SKM-1 (cell line): Measurements from ENCODE around the gene ZNF665.
"Not testable (repeated sequence)": the region's sequence is repeated elsewhere in the genome, so short reads cannot be mapped to it uniquely, and the experiment has no call there.

Source experiments
- DNase-seq: peaks from one replicate; lab custom pipeline; 2025; ENCODE audit not compliant: unreplicated experiment; lab: John Stamatoyannopoulos, UW

ZNF665 gene

GRCh38 chr19:53158119-53158656, 35.0 kb downstream of the ZNF665 start:
- DNase-seq, result no peak

DNA sequence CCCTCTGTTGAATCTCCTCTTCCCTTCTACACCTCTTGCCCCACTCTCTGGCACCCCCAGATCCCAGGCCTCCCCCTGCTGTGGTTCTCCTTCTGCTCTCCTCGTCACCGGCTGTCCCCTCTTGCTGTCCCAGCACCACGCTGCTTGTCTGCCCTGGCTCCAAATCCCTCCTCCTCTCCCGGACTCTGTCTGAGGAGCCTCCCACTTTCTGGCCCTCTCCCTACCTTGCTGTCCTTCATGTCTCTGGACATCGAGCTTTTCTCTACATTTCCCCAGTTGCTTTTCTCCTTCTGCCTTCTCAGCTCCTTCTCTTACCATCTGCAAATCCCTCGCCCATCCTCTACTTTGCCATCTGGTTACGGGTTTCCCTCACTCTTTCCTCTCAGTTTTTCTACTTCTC, 35.5 kb downstream of the ZNF665 start:
- no peak for DNase-seq

GRCh38 chr19:53156850-53157249, 36.3 kb downstream of the ZNF665 start:
- no peak for DNase-seq

- DNase-seq, result no peak
These were observed 45.5 kb downstream of the ZNF665 start for GRCh38 chr19:53147645-53148044.

DNA sequence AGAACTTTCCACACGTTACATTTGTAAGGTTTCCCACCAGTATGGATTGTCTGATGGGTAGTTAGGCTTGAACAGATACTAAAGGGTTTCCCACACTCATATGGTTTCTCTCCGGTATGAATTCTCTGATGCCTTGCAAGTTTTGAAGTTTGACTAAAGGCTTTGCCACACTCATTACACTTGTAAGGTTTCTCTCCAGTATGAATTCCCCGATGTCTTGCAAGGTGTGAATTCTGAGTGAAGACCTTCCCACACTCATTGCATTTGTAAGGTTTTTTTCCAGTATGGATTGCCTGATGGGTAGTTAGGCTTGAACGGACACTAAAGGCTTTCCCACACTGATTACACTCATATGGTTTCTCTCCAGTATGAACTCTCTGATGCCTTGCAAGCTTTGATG, 52.8 kb downstream of the ZNF665 start:
- DNase-seq, result no peak

DNA sequence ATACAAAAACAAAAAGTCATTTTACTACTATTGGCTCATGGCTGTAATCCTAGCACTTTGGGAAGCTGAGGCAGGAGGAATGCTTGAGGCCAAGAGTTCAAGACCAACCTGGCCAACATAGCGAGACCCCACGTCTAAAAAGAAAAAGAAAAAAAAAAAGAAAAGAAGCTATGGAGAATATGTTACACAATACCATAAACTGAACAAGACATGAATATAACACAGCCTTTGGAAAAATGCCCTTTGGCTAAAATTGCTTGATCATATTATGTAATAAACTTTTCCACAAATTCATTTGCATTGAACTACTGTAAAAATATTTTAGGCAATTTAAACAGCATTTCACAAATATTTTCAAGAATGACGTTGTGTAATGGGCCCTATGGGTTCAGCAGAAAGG, 56.7 kb downstream of the ZNF665 start:
- no peak for DNase-seq

DNA sequence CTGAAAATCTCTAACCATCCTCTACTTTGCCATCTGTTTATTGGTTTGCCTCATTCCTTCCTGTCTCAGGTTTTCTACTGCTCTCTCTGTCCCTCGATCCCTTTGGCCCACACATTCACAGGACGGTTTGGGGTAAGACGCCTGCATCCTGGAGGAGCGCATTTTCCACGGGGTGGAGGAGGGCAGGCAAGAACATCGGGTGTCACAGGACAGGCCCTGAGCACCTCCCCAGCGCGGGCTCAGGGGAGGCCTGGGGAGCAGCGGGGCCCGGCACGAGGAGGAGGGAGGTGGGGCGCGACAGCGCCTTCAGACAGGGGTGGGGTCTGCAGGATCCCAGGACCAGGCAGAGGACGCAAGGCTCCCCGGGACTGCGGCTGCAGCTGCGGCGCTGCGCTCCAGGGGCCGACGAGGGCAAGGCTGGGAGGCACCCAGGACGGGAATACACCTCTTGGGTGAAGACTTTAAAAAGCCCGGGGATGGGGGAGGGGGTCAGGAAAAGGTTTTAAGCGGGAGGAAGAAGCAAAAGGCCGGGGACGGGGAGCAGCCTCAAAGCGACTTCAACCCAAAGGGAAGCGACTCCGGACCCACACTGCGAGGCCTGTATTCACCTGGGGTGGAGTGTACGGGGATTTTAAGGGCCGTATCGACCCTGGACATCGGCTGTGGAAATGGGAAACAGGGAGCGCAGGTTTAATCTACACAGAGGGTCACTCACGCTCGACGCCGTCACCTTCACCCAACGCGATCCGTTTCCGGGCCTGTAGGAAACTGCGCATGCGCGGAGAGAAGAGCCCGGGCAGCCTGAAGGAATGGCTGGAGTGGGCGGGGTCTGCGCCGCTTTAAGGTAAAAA, 60.8 kb downstream of the ZNF665 start, which contains the start of gene ZNF415:
Gene ZNF415, minus strand, starts transcription at position 770 of the 851 bp plus-strand sequence. CDS start 10,234 bp downstream, outside the sequence.
- DNase-seq, result no peak

- no peak for DNase-seq
These were observed 61.4 kb downstream of the ZNF665 start for GRCh38 chr19:53131727-53132126.

DNA sequence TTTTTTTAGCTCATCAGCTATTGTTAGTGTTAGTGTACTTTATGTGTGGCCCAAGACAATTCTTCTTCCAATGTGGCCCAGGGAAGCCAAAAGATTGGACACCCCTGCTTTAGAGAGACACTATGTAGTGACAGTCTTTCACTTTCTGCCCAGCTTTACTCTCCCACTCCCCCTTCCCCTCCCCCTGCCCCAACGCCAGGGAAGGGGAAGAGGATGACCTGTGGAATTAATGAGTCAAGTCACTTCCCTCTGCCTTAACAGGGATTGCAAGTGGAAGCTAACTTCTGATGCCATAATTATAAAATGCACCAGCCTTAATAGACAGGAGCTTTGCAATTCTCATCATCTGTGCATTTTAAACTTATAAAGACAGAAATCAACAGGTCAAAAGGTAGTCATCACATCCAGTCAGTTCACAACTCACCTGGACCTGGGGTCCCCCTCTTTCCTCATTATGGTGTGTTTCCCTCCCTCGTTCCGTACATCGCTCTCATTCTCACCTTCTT, 62.0 kb downstream of the ZNF665 start:
- no peak for DNase-seq

DNA sequence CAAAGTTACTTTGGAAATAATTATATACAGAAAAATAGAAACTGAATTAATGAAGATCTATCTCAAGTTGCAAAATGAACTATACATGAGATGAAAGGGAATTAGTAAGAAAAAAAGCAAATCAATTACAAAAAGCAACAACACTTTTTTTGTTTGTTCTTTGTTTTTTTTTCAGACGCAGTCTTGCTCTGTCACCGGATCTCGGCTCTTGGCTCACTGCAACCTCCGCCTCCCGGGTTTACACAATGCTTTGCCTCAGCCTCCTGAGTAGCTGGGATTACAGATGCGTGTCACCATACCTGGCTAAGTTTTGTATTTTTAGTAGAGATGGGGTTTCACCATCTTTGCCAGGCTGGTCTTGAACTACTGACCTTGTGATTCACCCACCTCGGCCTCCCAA, 62.7 kb downstream of the ZNF665 start:
- no peak for DNase-seq

DNA sequence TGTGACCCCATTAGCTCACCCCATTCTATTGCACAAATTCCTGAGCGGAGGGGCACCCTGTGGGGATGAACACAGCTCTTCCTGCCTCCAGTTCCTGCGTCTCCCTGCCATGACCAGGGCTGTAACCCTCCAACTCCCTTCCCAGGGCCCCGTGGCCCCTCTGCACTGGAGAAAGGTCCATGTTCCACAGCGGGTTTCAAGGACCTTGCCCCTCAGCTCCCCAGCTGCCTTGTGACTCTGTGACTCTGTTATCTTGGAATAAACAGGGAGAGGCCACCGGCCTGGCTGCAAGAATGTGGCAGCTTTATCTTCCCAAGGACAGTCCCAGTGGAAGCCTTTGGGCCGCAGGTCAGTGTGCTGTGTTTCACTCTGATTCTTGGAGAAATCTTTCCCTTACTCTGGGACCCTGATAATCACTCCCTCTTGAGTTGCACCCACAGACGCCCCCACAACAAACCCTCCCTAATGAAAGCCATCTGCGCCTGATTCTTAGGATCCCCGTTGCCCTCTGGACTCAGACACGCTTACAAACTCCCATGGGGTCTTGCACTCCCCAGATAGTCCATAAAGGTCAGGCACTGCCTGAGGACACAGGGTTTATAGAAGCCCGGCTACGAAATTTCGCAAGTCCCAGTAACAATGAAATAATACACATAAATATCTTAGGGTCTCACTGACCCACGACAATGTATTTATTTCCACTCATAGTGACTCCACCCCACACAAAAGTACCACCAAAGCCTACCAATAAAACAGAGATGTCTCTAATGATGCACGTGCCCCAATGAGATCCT, 66.2 kb downstream of the ZNF665 start:
- DNase-seq, result not testable (repeated sequence)

- DNase-seq, result no peak
These were observed 69.8 kb downstream of the ZNF665 start for GRCh38 chr19:53123400-53123799.
